Breast epithelium (tissue), 3 donors: Measurements from ENCODE around the gene PGBD5.

Experiments used
- POLR2AphosphoS5 ChIP-seq, 3 donors: sonication (generic); formaldehyde crosslinking; IDR thresholded peaks; one replicate each; pipeline ENCODE4 v1.6.1; 2017; ENCODE audit warnings: antibody characterized with exemption in 3 of 3
- TF ChIP-seq, protein P1 (sequence below), 3 donors: fragments of 450-650 bp; IDR thresholded peaks; one replicate each; pipeline ENCODE4 v1.5.1; 2016 to 2017; ENCODE audit warnings: antibody characterized with exemption in 3 of 3, mild to moderate bottlenecking in 3 of 3, moderate library complexity in 3 of 3

DNA sequence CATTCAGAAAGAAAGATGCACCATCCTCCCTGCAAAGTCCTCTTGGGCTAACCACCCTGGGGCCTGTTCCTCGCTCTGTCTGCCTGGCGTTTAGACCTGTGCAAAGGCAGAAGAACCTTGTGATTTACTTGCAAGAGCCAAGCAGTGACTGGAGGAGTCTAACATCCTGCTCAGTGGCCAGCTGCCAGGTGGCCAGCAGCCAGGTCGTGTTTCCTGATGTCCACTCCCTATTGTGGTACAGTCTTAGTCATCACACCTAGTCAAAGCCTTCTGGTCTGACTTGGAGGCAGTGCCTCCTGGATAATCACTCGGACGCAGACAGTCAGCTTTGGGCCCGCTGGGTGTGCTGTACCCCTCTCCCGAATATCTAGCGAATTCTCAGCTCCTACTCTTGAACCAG is 118.1 kb downstream of the PGBD5 start:
- TF ChIP-seq, protein P1, sequence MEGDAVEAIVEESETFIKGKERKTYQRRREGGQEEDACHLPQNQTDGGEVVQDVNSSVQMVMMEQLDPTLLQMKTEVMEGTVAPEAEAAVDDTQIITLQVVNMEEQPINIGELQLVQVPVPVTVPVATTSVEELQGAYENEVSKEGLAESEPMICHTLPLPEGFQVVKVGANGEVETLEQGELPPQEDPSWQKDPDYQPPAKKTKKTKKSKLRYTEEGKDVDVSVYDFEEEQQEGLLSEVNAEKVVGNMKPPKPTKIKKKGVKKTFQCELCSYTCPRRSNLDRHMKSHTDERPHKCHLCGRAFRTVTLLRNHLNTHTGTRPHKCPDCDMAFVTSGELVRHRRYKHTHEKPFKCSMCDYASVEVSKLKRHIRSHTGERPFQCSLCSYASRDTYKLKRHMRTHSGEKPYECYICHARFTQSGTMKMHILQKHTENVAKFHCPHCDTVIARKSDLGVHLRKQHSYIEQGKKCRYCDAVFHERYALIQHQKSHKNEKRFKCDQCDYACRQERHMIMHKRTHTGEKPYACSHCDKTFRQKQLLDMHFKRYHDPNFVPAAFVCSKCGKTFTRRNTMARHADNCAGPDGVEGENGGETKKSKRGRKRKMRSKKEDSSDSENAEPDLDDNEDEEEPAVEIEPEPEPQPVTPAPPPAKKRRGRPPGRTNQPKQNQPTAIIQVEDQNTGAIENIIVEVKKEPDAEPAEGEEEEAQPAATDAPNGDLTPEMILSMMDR (IDR thresholded peaks at IDR 0.05), result no peak
- peak in 1 of 3 donors; percentile 31 for TF ChIP-seq POLR2AphosphoS5 (IDR thresholded peaks at IDR 0.05)
